GM06990 (cell line): Measurements from ENCODE around the gene ADAMTS12.
A peak's percentile ranks its signal among the peaks of the same experiment; 100 is the strongest.

Experiments
- DNase-seq: peaks from one replicate; pipeline ENCODE4 v3.0.0-alpha.2; 2011; ENCODE audit not compliant: insufficient read length; ENCODE audit errors: extremely low read depth
- H3K27me3 ChIP-seq: replicated peaks from 2 replicates; pipeline ENCODE4 v1.6.0; 2011; ENCODE audit warnings: low read length; ENCODE audit not compliant: control insufficient read depth, insufficient read depth
- H3K36me3 ChIP-seq: 2 replicates; pipeline ENCODE4 v1.5.1; 2011; ENCODE audit warnings: low read length; ENCODE audit not compliant: control insufficient read depth, insufficient read depth
- H3K4me3 ChIP-seq: replicated peaks from 2 replicates; pipeline ENCODE4 v1.5.1; 2011; ENCODE audit warnings: low read depth, mild to moderate bottlenecking, control low read depth, low read length
- CTCF ChIP-seq: IDR thresholded peaks from 2 replicates; pipeline ENCODE4 v1.5.1; 2011; ENCODE audit warnings: low read length, control low read depth, mild to moderate bottlenecking, inconsistent platforms; ENCODE audit not compliant: insufficient read depth, poor library complexity, severe bottlenecking

Gene ADAMTS12

GRCh38 chr5:33679791-33680190 lies 212.0 kb downstream of the ADAMTS12 start:
- TF ChIP-seq CTCF = no peak
- no peaks in the 10 kb centered on the region; the same call in none of the 2 replicates for H3K36me3 ChIP-seq
- no peak for DNase-seq
- H3K27me3 ChIP-seq = no peaks in the 10 kb centered on the region
- H3K4me3 ChIP-seq = no peak overlapping the region

- Histone ChIP-seq H3K36me3 (no peaks in the 10 kb centered on the region; the same call in none of the 2 replicates), H3K27me3 (no peaks in the 10 kb centered on the region), H3K4me3 (no peak overlapping the region)
- peak; percentile 80 for DNase-seq
- TF ChIP-seq CTCF = no peak
These were observed 215.8 kb downstream of the ADAMTS12 start for GRCh38 chr5:33675958-33676464.

- no peak for DNase-seq
- TF ChIP-seq CTCF = no peak
- no peaks in the 10 kb centered on the region; the same call in 1 of the 2 replicates for H3K36me3 ChIP-seq
- H3K27me3 ChIP-seq = no peaks in the 10 kb centered on the region
- no peak overlapping the region for H3K4me3 ChIP-seq
These were observed 220.0 kb downstream of the ADAMTS12 start for GRCh38 chr5:33671700-33672291.

GRCh38 chr5:33662722-33663427 lies 228.9 kb downstream of the ADAMTS12 start:
- no peaks in the 10 kb centered on the region for H3K27me3 ChIP-seq
- peaks cover 9% of the 10 kb centered on the region for H3K36me3 ChIP-seq
- H3K4me3 ChIP-seq = no peak overlapping the region
- no peak for TF ChIP-seq CTCF
- DNase-seq = no peak

- Histone ChIP-seq H3K4me3 (no peak overlapping the region), H3K36me3 (peaks cover 10% of the 10 kb centered on the region), H3K27me3 (no peaks in the 10 kb centered on the region)
- TF ChIP-seq CTCF = no peak
- DNase-seq = no peak
These were observed 232.1 kb downstream of the ADAMTS12 start for GRCh38 chr5:33659526-33660169.
